Endothelial cell of umbilical vein (primary cell): ENCODE measurements around the gene MAP3K14. TPM values are rescaled to one million over a fixed set of nuclear protein-coding genes. Genes with fewer than 3 reads are reported as not detected.

ENCODE experiments used
- BruUV-seq: library from RNA; stranded (reverse); fragments of 400-500 nt; replicated peaks from 2 replicates; lab custom pipeline; 2021; lab: Mats Ljungman, UMichigan
- CTCF ChIA-PET: fragments of 300-600, 350-600 bp; sonication (Branson Sonifier 250); formaldehyde crosslinking; loops from one replicate; lab custom pipeline; 2021; ENCODE audit warnings: antibody characterized with exemption, inconsistent platforms; lab: Charles Lee
- POLR2A ChIA-PET: fragments of 300-600, 350-600 bp; sonication (Branson Sonifier 250); formaldehyde crosslinking; loops from one replicate; lab custom pipeline; 2021; ENCODE audit warnings: antibody characterized with exemption, inconsistent platforms; lab: Charles Lee
- DNase-seq: peaks from one replicate; pipeline ENCODE4 v3.0.0-alpha.2; 2011; ENCODE audit warnings: low read depth, low spot score
- FAIRE-seq: peaks from 2 replicates; lab custom pipeline; 2011; peaks lifted over from hg19 to GRCh38; lab: Jason Lieb, UNC
- H2AFZ ChIP-seq: 2 replicates; pipeline ENCODE4 v1.6.0; 2012; ENCODE audit warnings: low read depth, low read length, control low read depth, inconsistent platforms
- H3K27ac ChIP-seq: 2 replicates; pipeline ENCODE4 v1.5.1; 2011; ENCODE audit warnings: low read depth, mild to moderate bottlenecking, control low read depth, low read length, moderate library complexity; ENCODE audit not compliant: insufficient read depth
- H3K27me3 ChIP-seq, 2 experiments: 2 replicates each; pipeline versions ENCODE4 v1.6.0 to v1.6.1; 2011; ENCODE audit warnings: low read length in 2 of 2, mixed read lengths in 1 of 2; ENCODE audit not compliant: control insufficient read depth in 2 of 2, insufficient read depth in 2 of 2
- H3K36me3 ChIP-seq, 2 experiments: 2 replicates in 1 of 2; 3 replicates in 1 of 2; pipeline ENCODE4 v1.5.1; 2011; ENCODE audit warnings: low read length in 2 of 2, mild to moderate bottlenecking in 1 of 2, moderate library complexity in 1 of 2; ENCODE audit not compliant: control insufficient read depth in 2 of 2, insufficient read depth in 2 of 2; ENCODE audit errors: extremely low read depth in 1 of 2
- H3K4me1 ChIP-seq: 3 replicates; pipeline ENCODE4 v1.5.1; 2011; ENCODE audit warnings: mild to moderate bottlenecking, low read length; ENCODE audit not compliant: control insufficient read depth, insufficient read depth; ENCODE audit errors: extremely low read depth
- H3K4me2 ChIP-seq: 2 replicates; pipeline ENCODE4 v1.6.1; 2011; ENCODE audit warnings: low read length, control low read depth, mixed read lengths; ENCODE audit not compliant: insufficient read depth
- H3K4me3 ChIP-seq, 3 experiments: fragments of 200-600 bp in 1 of 3; sonication (generic), shearing (Covaris generic) in 1 of 3; replicated peaks in 1 of 3; 2 replicates each; pipeline ENCODE4 v1.5.1; 2011 to 2016; ENCODE audit warnings: control low read depth in 3 of 3, low read length in 3 of 3, mild to moderate bottlenecking in 2 of 3, inconsistent platforms in 1 of 3, low read depth in 1 of 3, moderate library complexity in 1 of 3; ENCODE audit not compliant: insufficient read depth in 1 of 3
- H3K79me2 ChIP-seq: 2 replicates; pipeline ENCODE4 v1.6.0; 2012; ENCODE audit warnings: low read length, inconsistent platforms; ENCODE audit not compliant: control insufficient read depth, insufficient read depth
- H3K9ac ChIP-seq: replicated peaks from 2 replicates; pipeline ENCODE3; 2011; ENCODE audit warnings: low read length, control low read depth; ENCODE audit not compliant: insufficient read depth; ENCODE audit errors: extremely low read depth
- H3K9me1 ChIP-seq: replicated peaks from 3 replicates; pipeline ENCODE4 v1.6.0; 2011; ENCODE audit warnings: mild to moderate bottlenecking, low read length; ENCODE audit not compliant: control insufficient read depth, insufficient read depth; ENCODE audit errors: extremely low read depth
- H3K9me3 ChIP-seq: replicated peaks from 2 replicates; pipeline ENCODE4 v1.5.1; 2012; ENCODE audit warnings: low read length, inconsistent platforms; ENCODE audit not compliant: control insufficient read depth, insufficient read depth
- H4K20me1 ChIP-seq: replicated peaks from 2 replicates; pipeline ENCODE3; 2011; ENCODE audit warnings: mild to moderate bottlenecking, low read length; ENCODE audit not compliant: control insufficient read depth, insufficient read depth; ENCODE audit errors: extremely low read depth
- EZH2 ChIP-seq: IDR thresholded peaks from 2 replicates; pipeline ENCODE4 v1.6.1; 2012; ENCODE audit warnings: borderline replicate concordance, low read depth, mild to moderate bottlenecking, moderate library complexity, low read length, inconsistent platforms; ENCODE audit not compliant: severe bottlenecking
- FOS ChIP-seq: IDR thresholded peaks from 2 replicates; pipeline ENCODE4 v1.6.1; 2011; ENCODE audit warnings: mild to moderate bottlenecking, low read length, moderate library complexity, borderline replicate concordance; ENCODE audit not compliant: insufficient read depth
- GATA2 ChIP-seq: IDR thresholded peaks from 2 replicates; pipeline ENCODE4 v1.7.0; 2011; ENCODE audit warnings: low read depth, mild to moderate bottlenecking, moderate library complexity, mixed read lengths, low read length; ENCODE audit not compliant: insufficient read length, insufficient read depth
- JUN ChIP-seq: IDR thresholded peaks from 2 replicates; pipeline ENCODE4 v1.6.1; 2011; ENCODE audit warnings: borderline replicate concordance, low read depth; ENCODE audit not compliant: insufficient read length, insufficient read depth
- MAX ChIP-seq: IDR thresholded peaks from 2 replicates; pipeline ENCODE4 v1.6.1; 2011; ENCODE audit not compliant: insufficient read depth, insufficient read length
- MYC ChIP-seq: IDR thresholded peaks from one replicate; pipeline ENCODE4 v1.6.1; 2011; ENCODE audit warnings: mild to moderate bottlenecking, low read depth, low read length
- POLR2A ChIP-seq: IDR thresholded peaks from 2 replicates; pipeline ENCODE4 v1.6.1; 2012; ENCODE audit warnings: low read depth, mild to moderate bottlenecking, control low read depth, low read length
- POLR2AphosphoS5 ChIP-seq: IDR thresholded peaks from 2 replicates; pipeline ENCODE4 v1.6.1; 2012; ENCODE audit warnings: low read depth, mild to moderate bottlenecking, control low read depth, low read length, moderate library complexity; ENCODE audit not compliant: insufficient read depth
- dilution Hi-C: fragments of 300-500 bp; cut with MboI; formaldehyde crosslinking; loops from one replicate; pipeline ENCODE4 v1.15.0; 2019; ENCODE audit warnings: low sequenced_read_pairs; ENCODE audit not compliant: extremely low pct_ligation_motif_present
- intact Hi-C: fragments of 100-400 bp; cut with micrococcal nuclease; formaldehyde crosslinking; loops from one replicate; pipeline ENCODE4 v1.10.0; 2022
- polyA plus RNA-seq, 4 experiments: library from polyadenylated mRNA; depleted of rRNA in 3 of 4; stranded (reverse) in 3 of 4; unstranded in 1 of 4; fragments of >200 nt; gene quantifications; 2 replicates each; pipeline versions ENCODE4 v1.2.1 to v1.2.3, GENCODE V29; 2011 to 2012; ENCODE audit warnings: missing spikeins in 1 of 4
- total RNA-seq: library from RNA; stranded (reverse); gene quantifications from 2 replicates; pipeline ENCODE4 v1.2.3, GENCODE V29; 2021
- TF ChIP-seq, protein P1 (sequence below), 2 donors: IDR thresholded peaks; 1 replicate in 1 of 2; 2 replicates in 1 of 2; pipeline ENCODE4 v1.5.1; 2011; ENCODE audit warnings: low read length in 2 of 2, mild to moderate bottlenecking in 2 of 2, moderate library complexity in 2 of 2, control low read depth in 1 of 2, inconsistent platforms in 1 of 2, low read depth in 1 of 2; ENCODE audit not compliant: insufficient read depth in 1 of 2; ENCODE audit errors: extremely low read depth in 1 of 2

MAP3K14 gene
- total and polyA plus RNA-seq, 2 donors (not counting 3 experiments of a cell fraction or from before 2014, with no cell fraction given): 5.4 to 9.8 TPM

DNA sequence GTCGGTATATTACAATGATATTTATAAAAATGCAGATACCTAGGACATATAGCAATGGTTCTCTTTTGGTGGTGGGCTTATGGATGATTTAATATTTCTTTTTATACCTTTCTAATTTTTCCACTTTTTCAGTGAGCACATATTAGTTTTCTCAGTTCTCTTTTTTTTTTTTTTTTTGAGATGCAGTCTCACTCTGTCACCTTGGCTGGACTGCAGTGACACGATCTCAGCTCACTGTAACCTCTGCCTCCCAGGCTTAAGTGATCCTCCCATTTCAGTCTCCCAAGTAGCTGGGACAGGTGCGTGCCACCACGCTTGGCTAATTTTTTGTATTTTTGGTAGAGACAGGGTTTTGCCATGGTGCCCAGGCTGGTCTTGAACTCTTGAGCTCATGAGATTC, 15.1 kb downstream of the MAP3K14 start:
- no peaks in the 10 kb centered on the region for H3K27me3 ChIP-seq
- no peaks in the 10 kb centered on the region for H3K36me3 ChIP-seq
- no peaks in the 10 kb centered on the region for H4K20me1 ChIP-seq
- intact Hi-C loops: no loop called here
- peaks cover 5% of the 10 kb centered on the region for H3K4me1 ChIP-seq
- CTCF ChIA-PET: interaction anchor here (1.3 kb wide), 1 partner anchor 9 kb away, joined by 4 read pairs; no protein-coding TSS in a partner anchor
- FAIRE-seq (no peak), DNase-seq (no peak)
- H3K27ac ChIP-seq: no peak overlapping the region
- no peaks in the 10 kb centered on the region for H3K9me3 ChIP-seq
- BruUV-seq: no TSS peak
- no peak for TF ChIP-seq JUN
- no peak for TF ChIP-seq MAX
- TF ChIP-seq POLR2AphosphoS5: no peak
- no peak for TF ChIP-seq FOS
- H3K4me3 ChIP-seq: no peak overlapping the region
- no peaks in the 10 kb centered on the region for H3K9me1 ChIP-seq
- no peak overlapping the region for H3K4me2 ChIP-seq
- H3K79me2 ChIP-seq: peaks cover 58% of the 10 kb centered on the region
- dilution Hi-C loops: no loop called here
- POLR2A ChIA-PET: interaction anchor here (0.6 kb wide), 1 partner anchor 37 kb away, joined by 4 read pairs; no protein-coding TSS in a partner anchor
- H3K9ac ChIP-seq: no peak overlapping the region
- H2AFZ ChIP-seq: no peak overlapping the region

- Histone ChIP-seq H3K9ac (no peak overlapping the region), H3K9me1 (no peaks in the 10 kb centered on the region), H3K4me1 (peaks cover 19% of the 10 kb centered on the region), H3K4me3 (no peak overlapping the region), H3K27ac (no peak overlapping the region), H3K27me3 (no peaks in the 10 kb centered on the region), H4K20me1 (no peaks in the 10 kb centered on the region), H3K4me2 (no peak overlapping the region), H3K9me3 (no peaks in the 10 kb centered on the region), H2AFZ (no peak overlapping the region), H3K36me3 (no peaks in the 10 kb centered on the region), H3K79me2 (peaks cover 47% of the 10 kb centered on the region)
- ChIA-PET CTCF (interaction anchor here (1.3 to 2.1 kb wide), 2 partner anchors 8 to 16 kb away, joined by 3 to 5 read pairs; partner anchors contain the start of gene MAP3K14), POLR2A (no interaction called here)
- no TSS peak for BruUV-seq
- DNase-seq (no peak), FAIRE-seq (no peak)
- dilution Hi-C loops: no loop called here
- intact Hi-C loops: no loop called here
- TF ChIP-seq POLR2AphosphoS5 (no peak), JUN (no peak), MAX (no peak), FOS (no peak), POLR2A (no peak), EZH2 (no peak), MYC (no peak), GATA2 (no peak)
- TF ChIP-seq, protein P1, sequence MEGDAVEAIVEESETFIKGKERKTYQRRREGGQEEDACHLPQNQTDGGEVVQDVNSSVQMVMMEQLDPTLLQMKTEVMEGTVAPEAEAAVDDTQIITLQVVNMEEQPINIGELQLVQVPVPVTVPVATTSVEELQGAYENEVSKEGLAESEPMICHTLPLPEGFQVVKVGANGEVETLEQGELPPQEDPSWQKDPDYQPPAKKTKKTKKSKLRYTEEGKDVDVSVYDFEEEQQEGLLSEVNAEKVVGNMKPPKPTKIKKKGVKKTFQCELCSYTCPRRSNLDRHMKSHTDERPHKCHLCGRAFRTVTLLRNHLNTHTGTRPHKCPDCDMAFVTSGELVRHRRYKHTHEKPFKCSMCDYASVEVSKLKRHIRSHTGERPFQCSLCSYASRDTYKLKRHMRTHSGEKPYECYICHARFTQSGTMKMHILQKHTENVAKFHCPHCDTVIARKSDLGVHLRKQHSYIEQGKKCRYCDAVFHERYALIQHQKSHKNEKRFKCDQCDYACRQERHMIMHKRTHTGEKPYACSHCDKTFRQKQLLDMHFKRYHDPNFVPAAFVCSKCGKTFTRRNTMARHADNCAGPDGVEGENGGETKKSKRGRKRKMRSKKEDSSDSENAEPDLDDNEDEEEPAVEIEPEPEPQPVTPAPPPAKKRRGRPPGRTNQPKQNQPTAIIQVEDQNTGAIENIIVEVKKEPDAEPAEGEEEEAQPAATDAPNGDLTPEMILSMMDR (IDR thresholded peaks at IDR 0.05; ENCODE audit: extremely low read depth in 1 of 2, insufficient read depth in 1 of 2, low read depth in 1 of 2, low read length in 2 of 2): no peak
Measured at GRCh38 chr17:45300060-45300751, 16.6 kb downstream of the MAP3K14 start.
